IMR-90 (cell line): ENCODE data around the gene CHST1. TPM values are rescaled to one million over a fixed set of nuclear protein-coding genes. Genes with fewer than 3 reads are reported as not detected.

Source experiments
- ATAC-seq: fragments of 200-7000 bp; cut with Tn5 transposase; 2 replicates; pipeline ENCODE4 v1.9.1; 2020; ENCODE audit warnings: low read depth, mild to moderate bottlenecking, moderate library complexity
- BruUV-seq: library from RNA; stranded (reverse); fragments of 400-500 nt; replicated peaks from 2 replicates; lab custom pipeline; 2021; lab: Mats Ljungman, UMichigan
- CTCF ChIA-PET: fragments of 300-600 bp; formaldehyde crosslinking; extraction: SDS; loops from one replicate; lab custom pipeline; 2021; ENCODE audit warnings: antibody characterized with exemption; lab: Yijun Ruan, JAX
- POLR2A ChIA-PET: fragments of 300-600 bp; sonication (Branson Sonifier 250); formaldehyde crosslinking; loops from one replicate; lab custom pipeline; 2022; ENCODE audit warnings: antibody characterized with exemption; ENCODE audit not compliant: unreplicated experiment; lab: Charles Lee
- DNase-seq: peaks from one replicate; pipeline ENCODE4 v3.0.0; 2013
- H2AFZ ChIP-seq: replicated peaks from 2 replicates; pipeline ENCODE3; 2013; ENCODE audit warnings: low read length, mild to moderate bottlenecking; ENCODE audit not compliant: poor library complexity
- H2AK5ac ChIP-seq: 2 replicates; pipeline ENCODE4 v1.6.1; 2013; ENCODE audit warnings: low read depth, low read length, inconsistent platforms
- H2AK9ac ChIP-seq: replicated peaks from 2 replicates; pipeline ENCODE3; 2013; ENCODE audit warnings: mild to moderate bottlenecking, low read depth, low read length, moderate library complexity; ENCODE audit not compliant: poor library complexity
- H2BK120ac ChIP-seq: 2 replicates; pipeline ENCODE4 v1.6.1; 2013; ENCODE audit warnings: low read depth, low read length, inconsistent platforms
- H2BK15ac ChIP-seq: 3 replicates; pipeline ENCODE4 v1.6.1; 2013; ENCODE audit warnings: low read depth, low read length, inconsistent platforms
- H2BK20ac ChIP-seq: 2 replicates; pipeline ENCODE4 v1.6.1; 2013; ENCODE audit warnings: low read depth, mild to moderate bottlenecking, inconsistent platforms, low read length, moderate library complexity
- H2BK5ac ChIP-seq: 2 replicates; pipeline ENCODE4 v1.6.1; 2013; ENCODE audit warnings: mild to moderate bottlenecking, low read depth, low read length, inconsistent platforms; ENCODE audit not compliant: poor library complexity, severe bottlenecking
- H3K14ac ChIP-seq: replicated peaks from 2 replicates; pipeline ENCODE4 v1.6.1; 2013; ENCODE audit warnings: low read depth, low read length, inconsistent platforms
- H3K18ac ChIP-seq: 2 replicates; pipeline ENCODE4 v1.6.1; 2013; ENCODE audit warnings: low read depth, low read length, control low read depth
- H3K23ac ChIP-seq: 2 replicates; pipeline ENCODE4 v1.6.1; 2013; ENCODE audit warnings: low read depth, low read length, inconsistent platforms
- H3K27ac ChIP-seq: 2 replicates; pipeline ENCODE4 v1.5.1; 2013; ENCODE audit warnings: mild to moderate bottlenecking, control low read depth, low read length; ENCODE audit not compliant: insufficient read depth
- H3K27me3 ChIP-seq: 2 replicates; pipeline ENCODE4 v1.6.1; 2013; ENCODE audit warnings: low read length; ENCODE audit not compliant: control insufficient read depth, insufficient read depth
- H3K36me3 ChIP-seq: 2 replicates; pipeline ENCODE4 v1.6.1; 2013; ENCODE audit warnings: low read length, mixed read lengths; ENCODE audit not compliant: control insufficient read depth, insufficient read depth
- H3K4ac ChIP-seq: 2 replicates; pipeline ENCODE4 v1.6.1; 2013; ENCODE audit warnings: low read depth, low read length, inconsistent platforms
- H3K4me1 ChIP-seq: 2 replicates; pipeline ENCODE4 v1.6.1; 2013; ENCODE audit warnings: low read length, mixed read lengths; ENCODE audit not compliant: control insufficient read depth, insufficient read depth
- H3K4me2 ChIP-seq: 2 replicates; pipeline ENCODE4 v1.6.1; 2013; ENCODE audit warnings: low read depth, mild to moderate bottlenecking, control low read depth, low read length, moderate library complexity
- H3K4me3 ChIP-seq: 2 replicates; pipeline ENCODE4 v1.5.1; 2013; ENCODE audit warnings: low read depth, mild to moderate bottlenecking, control low read depth, low read length, moderate library complexity; ENCODE audit not compliant: insufficient read depth
- H3K56ac ChIP-seq: 2 replicates; pipeline ENCODE4 v1.6.1; 2013; ENCODE audit warnings: low read length, inconsistent platforms; ENCODE audit not compliant: insufficient read depth; ENCODE audit errors: extremely low read depth
- H3K79me1 ChIP-seq, 2 experiments: 2 replicates each; pipeline ENCODE4 v1.6.1; 2013; ENCODE audit warnings: low read length in 2 of 2, inconsistent platforms in 1 of 2, low read depth in 1 of 2
- H3K9ac ChIP-seq: 2 replicates; pipeline ENCODE4 v1.6.1; 2013; ENCODE audit warnings: low read depth, low read length, control low read depth
- H3K9me1 ChIP-seq: 2 replicates; pipeline ENCODE4 v1.6.1; 2013; ENCODE audit warnings: low read length, inconsistent platforms; ENCODE audit not compliant: insufficient read depth
- H3K9me3 ChIP-seq: 2 replicates; pipeline ENCODE4 v1.6.1; 2013; ENCODE audit warnings: low read length; ENCODE audit not compliant: control insufficient read depth, insufficient read depth
- H4K20me1 ChIP-seq: 2 replicates; pipeline ENCODE4 v1.6.1; 2013; ENCODE audit warnings: low read length, inconsistent platforms; ENCODE audit not compliant: insufficient read depth
- H4K5ac ChIP-seq: 2 replicates; pipeline ENCODE4 v1.6.1; 2013; ENCODE audit warnings: mild to moderate bottlenecking, low read depth, low read length, control low read depth
- H4K8ac ChIP-seq, 2 experiments: 2 replicates each; pipeline ENCODE4 v1.6.1; 2013; ENCODE audit warnings: low read depth in 2 of 2, low read length in 2 of 2, control low read depth in 1 of 2, inconsistent platforms in 1 of 2
- H4K91ac ChIP-seq: 2 replicates; pipeline ENCODE4 v1.6.1; 2013; ENCODE audit warnings: low read depth, low read length, inconsistent platforms; ENCODE audit not compliant: insufficient read depth
- MAFK ChIP-seq: IDR thresholded peaks from 2 replicates; pipeline ENCODE4 v1.6.1; 2012; ENCODE audit warnings: low read depth, low read length, improper control_type of control experiment
- MAZ ChIP-seq: IDR thresholded peaks from 2 replicates; pipeline ENCODE4 v1.6.1; 2012; ENCODE audit warnings: low read depth, mild to moderate bottlenecking, low read length, improper control_type of control experiment, moderate library complexity, borderline replicate concordance
- MXI1 ChIP-seq: IDR thresholded peaks from 2 replicates; pipeline ENCODE4 v1.6.1; 2012; ENCODE audit warnings: low read depth, mild to moderate bottlenecking, low read length, moderate library complexity, borderline replicate concordance
- NFE2L2 ChIP-seq: fragments of 150-350 bp; IDR thresholded peaks from 2 replicates; pipeline ENCODE4 v1.6.1; 2016; ENCODE audit warnings: low read depth, mild to moderate bottlenecking, low read length
- RAD21 ChIP-seq: IDR thresholded peaks from 2 replicates; pipeline ENCODE4 v1.6.1; 2012; ENCODE audit warnings: low read length, improper control_type of control experiment
- RCOR1 ChIP-seq: IDR thresholded peaks from 2 replicates; pipeline ENCODE4 v1.6.1; 2012; ENCODE audit warnings: mild to moderate bottlenecking, low read length, improper control_type of control experiment; ENCODE audit not compliant: insufficient replicate concordance
- RFX5 ChIP-seq: IDR thresholded peaks from 2 replicates; pipeline ENCODE4 v1.8.0; 2012; ENCODE audit warnings: low read depth, mild to moderate bottlenecking, low read length, moderate library complexity
- WGBS, 2 experiments: methylation state at CpG; one replicate each; pipeline versions ENCODE4 v1.1.5 to v1.1.7; 2013; ENCODE audit warnings: missing lambda C conversion rate in 2 of 2; ENCODE audit not compliant: insufficient read length in 1 of 2; ENCODE audit errors: extremely low coverage in 2 of 2; 5-methylcytosine and 5-hydroxymethylcytosine counted together
- dilution Hi-C: fragments of 300-500 bp; cut with HindIII; formaldehyde crosslinking; loops from one replicate; pipeline ENCODE4 v1.14.3; 2018; ENCODE audit warnings: low sequenced_read_pairs; ENCODE audit not compliant: unreplicated experiment
- in situ Hi-C: fragments of 300-500 bp; cut with MboI; formaldehyde crosslinking; loops from 3 replicates; pipeline ENCODE4 v1.14.3; 2019; ENCODE audit warnings: low sequenced_read_pairs, inconsistent platforms, mixed read lengths
- intact Hi-C: fragments of 100-400 bp; cut with micrococcal nuclease; formaldehyde crosslinking; loops from 2 replicates; pipeline ENCODE4 v1.10.0; 2022
- polyA plus RNA-seq, 3 experiments: library from polyadenylated mRNA; depleted of rRNA; stranded (reverse); fragments of >200 nt; gene quantifications; 2 replicates each; pipeline ENCODE4 v1.2.3, GENCODE V29; 2012; ENCODE audit warnings: low replicate concordance in 1 of 3
- total RNA-seq: library from RNA; depleted of rRNA; stranded (reverse); fragments of >200 nt; gene quantifications from 2 replicates; pipeline ENCODE4 v1.2.3, GENCODE V29; 2012

Gene CHST1
- total and polyA plus RNA-seq, 2 of the 4 experiments (the other 2 are of a cell fraction) = 0.21 TPM; not detected in 1

GRCh38 chr11:45687836-45688235 lies 22.4 kb upstream of the CHST1 start:
- 60% methylated on average over 4 of the region's 6 CpGs; no CpG with 5 or more reads in 1 of the 2 experiments for WGBS, 2 experiments
- no peaks in the 10 kb centered on the region for H3K9me1 ChIP-seq

More at GRCh38 chr11:45687836-45688235, 22.4 kb upstream of the CHST1 start:
- BruUV-seq = no TSS peak
- no peak for TF ChIP-seq MXI1
- TF ChIP-seq MAFK = no peak
- no peak for TF ChIP-seq RFX5
- TF ChIP-seq RCOR1 = no peak
- no peak for TF ChIP-seq NFE2L2
- TF ChIP-seq RAD21 = no peak
- no peak for TF ChIP-seq MAZ
- Histone ChIP-seq H3K4ac (no peak overlapping the region), H3K56ac (no peak overlapping the region), H3K9me3 (no peaks in the 10 kb centered on the region), H4K8ac (no peak overlapping the region), H2BK5ac (no peak overlapping the region), H3K18ac (no peak overlapping the region), H2AK5ac (no peak overlapping the region), H2AK9ac (no peak overlapping the region), H4K20me1 (no peaks in the 10 kb centered on the region), H3K23ac (no peak overlapping the region), H2BK20ac (no peak overlapping the region), H3K4me2 (no peak overlapping the region), H3K27me3 (peaks cover 16% of the 10 kb centered on the region), H2BK15ac (no peak overlapping the region), H3K14ac (no peak overlapping the region), H2AFZ (no peak overlapping the region), H3K27ac (no peak overlapping the region), H2BK120ac (no peak overlapping the region), H4K5ac (no peak overlapping the region), H3K4me3 (no peak overlapping the region), H3K36me3 (no peaks in the 10 kb centered on the region), H3K79me1 (no peaks in the 10 kb centered on the region), H4K91ac (no peak overlapping the region), H3K4me1 (no peaks in the 10 kb centered on the region), H3K9ac (no peak overlapping the region)
- DNase-seq = no peak
- in situ Hi-C loops = no loop called here
- dilution Hi-C loops = no loop called here
- POLR2A ChIA-PET = no interaction called here
- no peak for ATAC-seq
- CTCF ChIA-PET = no interaction called here
- intact Hi-C loops = no loop called here
